Neuronal stem cell (in vitro differentiated cells): ENCODE results near the gene GATD1.

Source experiments
- DNase-seq: peaks from one replicate; pipeline ENCODE4 v3.0.0-alpha.2; 2013; ENCODE audit warnings: low spot score
- H2AFZ ChIP-seq: one replicate; pipeline ENCODE4 v1.6.1; 2013; ENCODE audit warnings: mild to moderate bottlenecking, low read length, inconsistent platforms
- H2AK5ac ChIP-seq: 2 replicates; pipeline ENCODE4 v1.6.1; 2013; ENCODE audit warnings: low read depth, mild to moderate bottlenecking, inconsistent platforms, low read length, moderate library complexity, mixed read lengths
- H2BK120ac ChIP-seq: 2 replicates; pipeline ENCODE4 v1.6.1; 2013; ENCODE audit warnings: low read depth, mild to moderate bottlenecking, inconsistent platforms, low read length, moderate library complexity, mixed read lengths
- H2BK12ac ChIP-seq: one replicate; pipeline ENCODE4 v1.6.1; 2013; ENCODE audit warnings: low read length, inconsistent platforms
- H2BK15ac ChIP-seq: 2 replicates; pipeline ENCODE4 v1.6.1; 2013; ENCODE audit warnings: mild to moderate bottlenecking, low read length, inconsistent platforms, mixed read lengths
- H2BK5ac ChIP-seq: one replicate; pipeline ENCODE4 v1.6.1; 2013; ENCODE audit warnings: inconsistent platforms, mild to moderate bottlenecking, low read length, moderate library complexity
- H3K14ac ChIP-seq: one replicate; pipeline ENCODE4 v1.6.1; 2013; ENCODE audit warnings: low read length, inconsistent platforms
- H3K18ac ChIP-seq: 2 replicates; pipeline ENCODE4 v1.6.1; 2013; ENCODE audit warnings: low read length, inconsistent platforms
- H3K23ac ChIP-seq: 2 replicates; pipeline ENCODE4 v1.6.1; 2013; ENCODE audit warnings: low read depth, mild to moderate bottlenecking, mixed read lengths, low read length, inconsistent platforms; ENCODE audit not compliant: poor library complexity
- H3K27ac ChIP-seq: replicated peaks from 3 replicates; pipeline ENCODE4 v1.5.1; 2013; ENCODE audit warnings: low read length, inconsistent platforms
- H3K27me3 ChIP-seq, 3 experiments: 2 replicates each; pipeline ENCODE4 v1.6.1; 2013; ENCODE audit warnings: low read length in 3 of 3, mild to moderate bottlenecking in 2 of 3, inconsistent platforms in 1 of 3, low read depth in 1 of 3, mixed read lengths in 1 of 3, moderate library complexity in 1 of 3; ENCODE audit not compliant: control insufficient read depth in 3 of 3, insufficient read depth in 3 of 3
- H3K36me3 ChIP-seq, 2 donors: replicated peaks in 1 of 2; 2 replicates each; pipeline ENCODE4 v1.6.1; 2013; ENCODE audit warnings: low read length in 2 of 2; ENCODE audit not compliant: control insufficient read depth in 2 of 2, insufficient read depth in 2 of 2
- H3K4ac ChIP-seq: 2 replicates; pipeline ENCODE4 v1.6.1; 2013; ENCODE audit warnings: inconsistent platforms, mild to moderate bottlenecking, low read length, moderate library complexity
- H3K4me1 ChIP-seq, 2 donors: 1 replicate in 1 of 2; 2 replicates in 1 of 2; pipeline ENCODE4 v1.6.1; 2013; ENCODE audit warnings: low read length in 2 of 2, low read depth in 1 of 2; ENCODE audit not compliant: control insufficient read depth in 2 of 2, insufficient read depth in 1 of 2
- H3K4me2 ChIP-seq: one replicate; pipeline ENCODE4 v1.6.1; 2013; ENCODE audit warnings: mild to moderate bottlenecking, low read length, inconsistent platforms; ENCODE audit not compliant: insufficient read depth, poor library complexity, severe bottlenecking
- H3K4me3 ChIP-seq, 2 donors: 2 replicates each; pipeline ENCODE4 v1.5.1; 2013; ENCODE audit warnings: low read length in 2 of 2, mild to moderate bottlenecking in 2 of 2, inconsistent platforms in 1 of 2, moderate library complexity in 1 of 2
- H3K79me1 ChIP-seq: one replicate; pipeline ENCODE4 v1.6.1; 2013; ENCODE audit warnings: low read depth, mild to moderate bottlenecking, inconsistent platforms, low read length, moderate library complexity
- H3K9ac ChIP-seq: one replicate; pipeline ENCODE4 v1.6.1; 2013; ENCODE audit warnings: mild to moderate bottlenecking, low read depth, low read length, inconsistent platforms; ENCODE audit not compliant: poor library complexity
- H3K9me3 ChIP-seq, 2 donors: replicated peaks in 1 of 2; 2 replicates each; pipeline versions ENCODE3 to v1.6.1; 2013; ENCODE audit warnings: low read length in 2 of 2, mild to moderate bottlenecking in 2 of 2, inconsistent platforms in 1 of 2, low read depth in 1 of 2, mixed read lengths in 1 of 2, moderate library complexity in 1 of 2; ENCODE audit not compliant: control insufficient read depth in 2 of 2, insufficient read depth in 1 of 2
- H4K8ac ChIP-seq: one replicate; pipeline ENCODE4 v1.6.1; 2013; ENCODE audit warnings: low read depth, mild to moderate bottlenecking, inconsistent platforms, low read length, moderate library complexity
- H4K91ac ChIP-seq: one replicate; pipeline ENCODE4 v1.6.1; 2013; ENCODE audit warnings: low read length, low read depth, mild to moderate bottlenecking, inconsistent platforms; ENCODE audit not compliant: poor library complexity
- WGBS, 2 donors: extraction: QIAGEN DNeasy Blood & Tissue Kit; methylation state at CpG; one replicate each; pipeline ENCODE4 v1.1.7; 2013; ENCODE audit warnings: missing lambda C conversion rate in 2 of 2, mixed read lengths in 1 of 2; ENCODE audit not compliant: insufficient read length in 2 of 2, insufficient replicate concordance in 1 of 2; ENCODE audit errors: extremely low coverage in 2 of 2; 5-methylcytosine and 5-hydroxymethylcytosine counted together

The GATD1 gene

DNA sequence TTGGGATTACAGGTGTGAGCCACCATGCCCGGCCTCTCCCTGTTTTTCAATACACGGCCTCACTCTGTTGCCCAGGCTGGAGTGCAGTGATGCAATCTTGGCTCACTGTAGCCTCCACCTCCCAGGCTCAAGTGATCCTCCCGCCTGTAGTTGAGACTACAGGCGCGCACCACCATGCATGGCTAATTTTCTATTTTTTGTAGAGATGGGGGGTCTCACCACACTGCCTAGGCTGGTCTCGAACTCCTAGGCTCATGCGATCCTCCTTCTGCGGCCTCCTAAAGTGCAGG, 11.5 kb downstream of the GATD1 start:
- Histone ChIP-seq H3K14ac (no peak overlapping the region), H2BK15ac (no peak overlapping the region), H3K4me3 (no peak overlapping the region), H2BK120ac (no peak overlapping the region), H2BK5ac (no peak overlapping the region), H3K23ac (peak overlapping the region; percentile 39), H3K36me3 (peaks cover 39 to 79% of the 10 kb centered on the region in 2 donors), H3K9me3 (no peaks in the 10 kb centered on the region), H2BK12ac (no peak overlapping the region), H4K8ac (no peak overlapping the region), H3K4me2 (no peak overlapping the region), H3K9ac (no peak overlapping the region), H3K18ac (no peak overlapping the region), H3K79me1 (peaks cover 2% of the 10 kb centered on the region), H3K27ac (no peak overlapping the region), H3K27me3 (no peaks in the 10 kb centered on the region), H4K91ac (no peak overlapping the region), H2AFZ (no peak overlapping the region), H2AK5ac (no peak overlapping the region), H3K4me1 (no peaks in the 10 kb centered on the region), H3K4ac (no peak overlapping the region)
- no peak for DNase-seq
- no CpG with 5 or more reads among the region's 8 CpGs for WGBS, 2 donors

- Histone ChIP-seq H2BK15ac (no peak overlapping the region), H3K18ac (no peak overlapping the region), H3K14ac (no peak overlapping the region), H3K4me2 (no peak overlapping the region), H3K4me1 (no peaks in the 10 kb centered on the region), H3K9me3 (no peaks in the 10 kb centered on the region), H3K23ac (peak overlapping the region; percentile 70), H3K27ac (no peak overlapping the region), H2BK5ac (no peak overlapping the region), H2AFZ (no peak overlapping the region), H4K91ac (no peak overlapping the region), H3K36me3 (peaks cover 39 to 78% of the 10 kb centered on the region in 2 donors), H2AK5ac (no peak overlapping the region), H3K4me3 (no peak overlapping the region), H3K4ac (no peak overlapping the region), H3K9ac (no peak overlapping the region), H3K27me3 (no peaks in the 10 kb centered on the region), H4K8ac (no peak overlapping the region), H2BK12ac (no peak overlapping the region), H2BK120ac (no peak overlapping the region), H3K79me1 (peaks cover 2% of the 10 kb centered on the region)
- no CpG with 5 or more reads among the region's 19 CpGs for WGBS, 2 donors
- no peak for DNase-seq
Observed at GRCh38 chr11:765025-765801, 12.1 kb downstream of the GATD1 start.

- no CpG with 5 or more reads among the region's 18 CpGs for WGBS, 2 donors
- Histone ChIP-seq H4K91ac (no peak overlapping the region), H2BK15ac (no peak overlapping the region), H3K9ac (no peak overlapping the region), H3K27ac (no peak overlapping the region), H3K23ac (no peak overlapping the region), H3K9me3 (no peaks in the 10 kb centered on the region), H2AK5ac (no peak overlapping the region), H4K8ac (no peak overlapping the region), H3K14ac (no peak overlapping the region), H3K18ac (no peak overlapping the region), H3K4me1 (no peaks in the 10 kb centered on the region), H3K27me3 (no peaks in the 10 kb centered on the region), H2BK120ac (no peak overlapping the region), H3K36me3 (peaks cover 40 to 78% of the 10 kb centered on the region in 2 donors), H2BK5ac (no peak overlapping the region), H2BK12ac (no peak overlapping the region), H3K79me1 (peaks cover 2% of the 10 kb centered on the region), H3K4me2 (no peak overlapping the region), H3K4me3 (no peak overlapping the region), H3K4ac (no peak overlapping the region), H2AFZ (no peak overlapping the region)
- DNase-seq = no peak
Observed at GRCh38 chr11:764322-765024, 12.8 kb downstream of the GATD1 start.

- H3K4me3 ChIP-seq = peak overlapping the region in 1 of 2 donors; percentile 34
- H2BK12ac ChIP-seq = no peak overlapping the region
- no peak overlapping the region for H2BK120ac ChIP-seq
- H3K4me1 ChIP-seq = no peaks in the 10 kb centered on the region
- no peak overlapping the region for H3K9ac ChIP-seq
- H2AK5ac ChIP-seq = no peak overlapping the region
- no peak overlapping the region for H2BK5ac ChIP-seq
- H2BK15ac ChIP-seq = no peak overlapping the region
- H4K8ac ChIP-seq = peak overlapping the region; percentile 75
- H3K9me3 ChIP-seq = no peaks in the 10 kb centered on the region
- no peak overlapping the region for H3K14ac ChIP-seq
- H3K27ac ChIP-seq = no peak overlapping the region
- no CpG with 5 or more reads among the region's 22 CpGs for WGBS, 2 donors
- peaks cover 42 to 85% of the 10 kb centered on the region in 2 donors for H3K36me3 ChIP-seq
- no peak overlapping the region for H3K18ac ChIP-seq
- no peak overlapping the region for H4K91ac ChIP-seq
- H2AFZ ChIP-seq = no peak overlapping the region
- H3K4me2 ChIP-seq = no peak overlapping the region
- no peak for DNase-seq
- peak overlapping the region; percentile 47 for H3K23ac ChIP-seq
- no peaks in the 10 kb centered on the region for H3K27me3 ChIP-seq
- no peak overlapping the region for H3K4ac ChIP-seq
- peaks cover 2% of the 10 kb centered on the region for H3K79me1 ChIP-seq
Observed at GRCh38 chr11:763549-764321, 13.6 kb downstream of the GATD1 start.
